Neural cell (in vitro differentiated cells): ENCODE results near the gene EGFL7. TPM values are rescaled to one million over a fixed set of nuclear protein-coding genes. Genes with fewer than 3 reads are reported as not detected.

Source experiments
- H2AFZ ChIP-seq: fragments of 200-600, 300-800 bp; sonication (generic), shearing (Covaris generic); 2 replicates; pipeline ENCODE4 v1.6.0; 2014; ENCODE audit warnings: low read depth, mild to moderate bottlenecking, antibody characterized with exemption, low read length, moderate library complexity
- H3F3A ChIP-seq: fragments of 200-600 bp; shearing (Covaris generic); 2 replicates; pipeline ENCODE4 v1.6.1; 2016; ENCODE audit warnings: mild to moderate bottlenecking, moderate library complexity, mixed read lengths, antibody characterized with exemption, low read length; ENCODE audit not compliant: insufficient read depth, poor library complexity, severe bottlenecking
- H3K27ac ChIP-seq: fragments of 200-600, 300-800 bp; sonication (generic), shearing (Covaris generic); 2 replicates; pipeline ENCODE4 v1.5.1; 2014; ENCODE audit warnings: mild to moderate bottlenecking, low read length, moderate library complexity
- H3K27me3 ChIP-seq: fragments of 300-800, 200-600 bp; sonication (generic), shearing (Covaris generic); 2 replicates; pipeline ENCODE4 v1.6.0; 2014; ENCODE audit warnings: mild to moderate bottlenecking, low read depth, low read length, moderate library complexity; ENCODE audit not compliant: insufficient read depth
- H3K36me3 ChIP-seq: fragments of 300-800, 200-600 bp; sonication (generic), shearing (Covaris generic); 2 replicates; pipeline ENCODE4 v1.5.1; 2014; ENCODE audit warnings: mild to moderate bottlenecking, antibody characterized with exemption, low read length, moderate library complexity; ENCODE audit not compliant: insufficient read depth
- H3K4me2 ChIP-seq: fragments of 300-800, 200-600 bp; sonication (generic), shearing (Covaris generic); 2 replicates; pipeline ENCODE4 v1.6.0; 2014; ENCODE audit warnings: mild to moderate bottlenecking, low read length
- H3K4me3 ChIP-seq: fragments of 300-800, 200-600 bp; sonication (generic), shearing (Covaris generic); 2 replicates; pipeline ENCODE4 v1.5.1; 2014; ENCODE audit warnings: mild to moderate bottlenecking, low read length, moderate library complexity
- H3K79me2 ChIP-seq: fragments of 200-600 bp; shearing (Covaris generic); replicated peaks from 2 replicates; pipeline ENCODE4 v1.6.0; 2014; ENCODE audit warnings: mild to moderate bottlenecking, low read length, moderate library complexity; ENCODE audit not compliant: insufficient read depth
- H3K9ac ChIP-seq: fragments of 300-800, 200-600 bp; sonication (generic), shearing (Covaris generic); 2 replicates; pipeline ENCODE4 v1.6.1; 2016; ENCODE audit warnings: mild to moderate bottlenecking, low read length, mixed read lengths
- H3K9me2 ChIP-seq: fragments of 200-600 bp; shearing (Covaris generic); 2 replicates; pipeline ENCODE4 v1.6.1; 2016; ENCODE audit warnings: mild to moderate bottlenecking, low read length, mixed read lengths; ENCODE audit not compliant: insufficient read depth
- H3K9me3 ChIP-seq: fragments of 200-600, 300-800 bp; sonication (generic), shearing (Covaris generic); 2 replicates; pipeline ENCODE4 v1.6.1; 2016; ENCODE audit warnings: mild to moderate bottlenecking, mixed run types, low read length, moderate library complexity, mixed read lengths
- H4K20me1 ChIP-seq: fragments of 200-600 bp; shearing (Covaris generic); 2 replicates; pipeline ENCODE4 v1.6.1; 2016; ENCODE audit warnings: mild to moderate bottlenecking, mixed run types; ENCODE audit not compliant: insufficient read depth
- EZH2 ChIP-seq: fragments of 200-600, 300-800 bp; shearing (Covaris generic), sonication (generic); IDR thresholded peaks from 2 replicates; pipeline ENCODE4 v1.6.1; 2014; ENCODE audit warnings: antibody characterized with exemption, low read length, borderline replicate concordance, mild to moderate bottlenecking; ENCODE audit not compliant: insufficient read depth, poor library complexity, severe bottlenecking
- MXI1 ChIP-seq: fragments of 450-650 bp; conservative IDR thresholded peaks from 2 replicates; pipeline ENCODE4 v1.6.1; 2014; ENCODE audit warnings: antibody characterized with exemption, mild to moderate bottlenecking; ENCODE audit not compliant: poor library complexity, severe bottlenecking
- RAD21 ChIP-seq: fragments of 450-650 bp; conservative IDR thresholded peaks from 2 replicates; pipeline ENCODE4 v1.6.1; 2014; ENCODE audit warnings: antibody characterized with exemption, mild to moderate bottlenecking, moderate library complexity
- REST ChIP-seq: IDR thresholded peaks from 2 replicates; pipeline ENCODE4 v1.6.1; 2012; ENCODE audit warnings: borderline replicate concordance
- TAF1 ChIP-seq: IDR thresholded peaks from 2 replicates; pipeline ENCODE4 v1.6.1; 2012; ENCODE audit warnings: low read depth
- polyA plus RNA-seq: library from polyadenylated mRNA; depleted of rRNA; stranded (reverse); fragments of >200 nt; gene quantifications from 2 replicates; pipeline ENCODE4 v1.2.3, GENCODE V29; 2014
- TF ChIP-seq, protein P1 (sequence below): fragments of 450-650 bp; IDR thresholded peaks from 2 replicates; pipeline ENCODE4 v1.5.1; 2014; ENCODE audit warnings: antibody characterized with exemption, mild to moderate bottlenecking, moderate library complexity; ENCODE audit not compliant: poor library complexity, severe bottlenecking

EGFL7 gene
- polyA plus RNA-seq, 1 donor from 2014 or later = 12.5 TPM

DNA sequence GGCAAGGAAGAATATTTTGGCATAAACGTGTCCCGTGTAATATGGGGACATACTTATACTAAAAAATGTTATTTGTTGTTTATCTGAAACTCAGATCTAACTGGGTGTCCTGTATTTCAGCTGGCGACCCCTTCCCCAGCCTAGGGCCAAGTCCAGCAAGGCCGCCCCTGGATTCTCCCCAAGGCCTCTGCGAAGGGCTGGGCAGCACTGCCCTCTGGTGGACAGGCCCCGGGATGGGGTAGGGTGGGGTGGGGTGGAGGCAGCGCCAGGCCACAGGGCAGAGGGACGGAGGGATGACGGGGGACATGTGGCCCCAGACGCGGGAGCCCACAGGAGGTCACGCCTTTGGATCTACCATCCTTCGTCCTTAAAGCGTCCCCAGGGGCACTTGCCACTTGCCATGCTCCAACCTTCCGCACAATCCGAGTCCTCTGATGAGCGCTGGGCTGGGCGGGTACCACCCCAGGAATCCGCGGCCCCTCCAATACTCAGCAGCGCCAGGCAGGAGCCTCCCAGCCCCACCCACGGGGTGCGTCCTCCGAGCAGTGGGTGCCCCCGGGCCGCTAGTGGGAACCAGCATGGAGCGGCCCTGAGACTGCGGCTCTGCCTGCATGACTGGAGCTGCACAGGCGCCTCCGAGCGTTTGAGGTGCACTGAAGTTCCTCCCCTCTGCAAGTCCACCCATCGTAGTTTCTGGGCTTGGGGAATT lies 31.6 kb downstream of the EGFL7 start:
- no peaks in the 10 kb centered on the region for H3K36me3 ChIP-seq

GRCh38 chr9:136694872-136695247 lies 32.1 kb downstream of the EGFL7 start:
- no peaks in the 10 kb centered on the region for H3K36me3 ChIP-seq
- no peaks in the 10 kb centered on the region for H3K9me3 ChIP-seq
- no peaks in the 10 kb centered on the region for H4K20me1 ChIP-seq
- no peaks in the 10 kb centered on the region for H3K79me2 ChIP-seq
- H3K9me2 ChIP-seq = no peaks in the 10 kb centered on the region
- no peak overlapping the region for H3K27ac ChIP-seq
- H3K27me3 ChIP-seq = no peaks in the 10 kb centered on the region
- H3K4me2 ChIP-seq = no peak overlapping the region
- H3K9ac ChIP-seq = no peak overlapping the region
- TF ChIP-seq EZH2 = no peak
- no peak for TF ChIP-seq TAF1
- TF ChIP-seq, protein P1, sequence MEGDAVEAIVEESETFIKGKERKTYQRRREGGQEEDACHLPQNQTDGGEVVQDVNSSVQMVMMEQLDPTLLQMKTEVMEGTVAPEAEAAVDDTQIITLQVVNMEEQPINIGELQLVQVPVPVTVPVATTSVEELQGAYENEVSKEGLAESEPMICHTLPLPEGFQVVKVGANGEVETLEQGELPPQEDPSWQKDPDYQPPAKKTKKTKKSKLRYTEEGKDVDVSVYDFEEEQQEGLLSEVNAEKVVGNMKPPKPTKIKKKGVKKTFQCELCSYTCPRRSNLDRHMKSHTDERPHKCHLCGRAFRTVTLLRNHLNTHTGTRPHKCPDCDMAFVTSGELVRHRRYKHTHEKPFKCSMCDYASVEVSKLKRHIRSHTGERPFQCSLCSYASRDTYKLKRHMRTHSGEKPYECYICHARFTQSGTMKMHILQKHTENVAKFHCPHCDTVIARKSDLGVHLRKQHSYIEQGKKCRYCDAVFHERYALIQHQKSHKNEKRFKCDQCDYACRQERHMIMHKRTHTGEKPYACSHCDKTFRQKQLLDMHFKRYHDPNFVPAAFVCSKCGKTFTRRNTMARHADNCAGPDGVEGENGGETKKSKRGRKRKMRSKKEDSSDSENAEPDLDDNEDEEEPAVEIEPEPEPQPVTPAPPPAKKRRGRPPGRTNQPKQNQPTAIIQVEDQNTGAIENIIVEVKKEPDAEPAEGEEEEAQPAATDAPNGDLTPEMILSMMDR = no peak
- no peak for TF ChIP-seq REST
- no peak for TF ChIP-seq MXI1
- TF ChIP-seq RAD21 = no peak
- no peak overlapping the region for H2AFZ ChIP-seq
- H3K4me3 ChIP-seq = no peak overlapping the region
- no peaks in the 10 kb centered on the region for H3F3A ChIP-seq

More for the DNA sequence above, 31.6 kb downstream of the EGFL7 start:
- no peaks in the 10 kb centered on the region for H4K20me1 ChIP-seq
- H2AFZ ChIP-seq = no peak overlapping the region
- no peaks in the 10 kb centered on the region for H3K9me3 ChIP-seq
- H3K9me2 ChIP-seq = no peaks in the 10 kb centered on the region
- no peaks in the 10 kb centered on the region for H3K79me2 ChIP-seq
- no peak overlapping the region for H3K9ac ChIP-seq
- H3K27ac ChIP-seq = no peak overlapping the region
- TF ChIP-seq MXI1 = no peak
- TF ChIP-seq, protein P1 = peak; percentile 18
- no peaks in the 10 kb centered on the region for H3K27me3 ChIP-seq
- H3K4me2 ChIP-seq = no peak overlapping the region
- H3K4me3 ChIP-seq = no peak overlapping the region
- H3F3A ChIP-seq = no peaks in the 10 kb centered on the region
